Left cardiac atrium (tissue), 4 donors: ENCODE measurements around the gene NOTCH2NLA. TPM values are rescaled to one million over a fixed set of nuclear protein-coding genes. Genes with fewer than 3 reads are reported as not detected.
"Not testable (repeated sequence)": the region's sequence is repeated elsewhere in the genome, so short reads cannot be mapped to it uniquely, and the experiment has no call there.

Experiments
- ATAC-seq, 2 donors: fragments of 200-7000 bp; cut with Tn5 transposase; one replicate each; pipeline ENCODE4 v1.9.1; 2020; ENCODE audit warnings: mild to moderate bottlenecking in 2 of 2, moderate library complexity in 2 of 2
- DNase-seq: peaks from one replicate; pipeline ENCODE4 v3.0.0-alpha.2; 2020
- intact Hi-C, 2 donors: fragments of 100-400 bp; cut with DNase I; formaldehyde crosslinking; loops; one replicate each; pipeline versions ENCODE4 v1.14.1 to v1.15.1; 2022 to 2023
- total RNA-seq, 2 donors: library from RNA; stranded (reverse); fragmentation: NEBNext Ultra II Directional; extraction: Animal tissue kit (Norgen Biotek cat#: 25700); gene quantifications; one replicate each; pipeline ENCODE4 v1.2.1, GENCODE V29; 2021
- donor health status: DM: no; HTN: yes; CAD: no.
- donor health status: DM: no; HTN: yes; CAD: no; lungs with severe emphysema.
- donor health status: DM: yes; HTN: yes; CAD: no.
- donor health status: Dilated cardiomyopathy.

NOTCH2NLA gene
- total RNA-seq, 2 donors from 2014 or later: 13.6 to 18.4 TPM

GRCh38 chr1:146236026-146236601 is 7.3 kb upstream of the NOTCH2NLA start:
- ATAC-seq, intact Hi-C loops, DNase-seq: not testable (repeated sequence)

DNA sequence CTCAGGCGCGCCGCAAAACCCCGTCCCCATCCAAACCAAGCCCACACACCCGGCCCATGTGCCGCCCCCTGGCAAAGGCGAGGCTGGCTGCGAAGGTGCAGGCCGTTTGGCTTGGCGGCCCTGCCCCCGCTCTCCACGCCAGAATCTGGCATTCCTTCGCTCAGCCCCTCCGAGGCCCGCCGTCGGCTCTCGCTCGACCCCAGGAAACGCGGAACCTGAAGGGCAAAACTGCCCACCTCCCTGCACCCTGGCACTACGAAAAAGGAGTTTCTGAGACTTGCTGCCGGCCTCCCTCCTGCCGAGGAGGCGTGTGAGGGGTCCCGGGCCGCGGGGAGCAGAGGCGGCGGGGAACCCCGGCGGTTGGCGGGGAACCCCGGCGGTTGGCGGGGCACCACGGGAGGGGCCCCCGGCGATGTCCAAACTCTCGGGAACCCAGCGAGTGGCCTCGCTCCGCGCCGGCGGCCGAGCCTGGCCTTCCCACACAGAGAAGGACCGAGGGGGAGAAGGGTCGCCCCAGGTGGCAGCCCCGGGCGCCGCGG is 608 bp downstream of the NOTCH2NLA start:
- DNase-seq (peak; percentile 16), ATAC-seq (peak; percentile 41 to 54)
- intact Hi-C loops: not testable (repeated sequence)

DNA sequence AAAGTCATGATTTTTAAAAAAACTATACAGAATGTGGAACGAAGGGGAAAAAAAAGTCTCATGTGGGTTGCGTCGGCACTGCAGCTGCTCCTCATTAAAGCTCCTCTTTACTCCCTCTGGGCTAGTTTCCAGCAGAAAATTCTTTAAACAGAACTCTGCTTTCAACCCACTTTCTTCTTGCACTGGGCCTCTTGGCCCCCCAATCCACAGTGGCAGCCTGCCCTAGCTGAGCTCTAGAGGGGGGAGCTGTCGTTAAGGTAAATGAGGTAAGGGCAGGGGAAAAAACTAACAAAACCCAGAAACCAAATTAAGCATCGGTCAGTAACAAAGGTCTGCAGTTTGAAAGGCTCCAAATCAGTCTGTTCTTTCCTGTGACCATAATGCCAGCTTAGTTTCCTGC is 54.3 kb downstream of the NOTCH2NLA start:
- DNase-seq: peak; percentile 14
- ATAC-seq, intact Hi-C loops: not testable (repeated sequence)

GRCh38 chr1:146167740-146168139 is 61.1 kb downstream of the NOTCH2NLA start:
- ATAC-seq, DNase-seq, intact Hi-C loops: not testable (repeated sequence)

- DNase-seq, intact Hi-C loops, ATAC-seq: not testable (repeated sequence)
Observed at GRCh38 chr1:146167273-146167672, 61.5 kb downstream of the NOTCH2NLA start.

DNA sequence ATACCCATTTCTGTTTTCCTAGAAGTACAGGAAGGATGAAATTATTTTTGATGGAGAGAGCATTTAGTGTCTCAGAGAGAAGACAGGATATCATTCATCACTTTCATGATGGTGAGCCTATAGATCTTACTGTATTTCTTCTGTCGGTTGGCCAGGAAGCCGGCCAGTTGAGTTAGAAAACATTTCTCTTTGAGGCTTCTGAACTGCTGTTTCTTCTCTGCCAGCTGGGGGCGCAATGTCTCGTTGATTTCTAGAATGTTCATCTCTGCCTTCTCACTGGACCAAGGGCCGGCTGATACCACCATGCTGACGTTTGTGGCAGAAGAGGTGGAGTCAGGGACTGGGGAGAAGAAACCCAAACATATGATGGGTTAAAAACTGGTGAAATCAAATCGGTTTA is 84.4 kb downstream of the NOTCH2NLA start, which contains the start of gene NBPF10:
NBPF10 (minus strand) TSS at position 340 of the 400 bp plus-strand sequence; CDS start at position 305, 35 bp downstream.
- intact Hi-C loops, ATAC-seq, DNase-seq: not testable (repeated sequence)

Other genes starting within 250 kb of the NOTCH2NLA start
- gene TXNIP, start 232.4 kb downstream of the NOTCH2NLA start, total RNA-seq: 100 to 1,000 TPM; 602 to 909 TPM
- 10 to 100 TPM; 64.5 to 96.1 TPM for gene HJV, start 207.3 kb downstream of the NOTCH2NLA start, total RNA-seq
- 1 to 10 TPM; 1.2 to 1.6 TPM for gene NBPF10, start 84.2 kb downstream of the NOTCH2NLA start, total RNA-seq